HG03159 (cell line): ENCODE measurements around the gene TUBB4B.
"Not testable (repeated sequence)": the region's sequence is repeated elsewhere in the genome, so short reads cannot be mapped to it uniquely, and the experiment has no call there.

ENCODE experiments used
- ATAC-seq: cut with Tn5 transposase; IDR thresholded peaks from one replicate; pipeline ENCODE4 v1.9.1; 2021; ENCODE audit warnings: mild to moderate bottlenecking, moderate library complexity; ENCODE audit not compliant: unreplicated experiment

Gene TUBB4B

GRCh38 chr9:137236238-137236935, 4.7 kb upstream of the TUBB4B start:
- ATAC-seq, result peak; percentile 18

- ATAC-seq, result no peak
Observed at GRCh38 chr9:137236936-137237421, 4.1 kb upstream of the TUBB4B start.

GRCh38 chr9:137237759-137238726, 3.0 kb upstream of the TUBB4B start:
- ATAC-seq, result no peak

GRCh38 chr9:137239541-137240200, 1.4 kb upstream of the TUBB4B start:
- ATAC-seq, result not testable (repeated sequence)

GRCh38 chr9:137240318-137240840, 708 bp upstream of the TUBB4B start:
- ATAC-seq, result peak; percentile 24

GRCh38 chr9:137241490-137242268, 592 bp downstream of the TUBB4B start:
- peak; percentile 2 for ATAC-seq

- ATAC-seq, result no peak
Observed at GRCh38 chr9:137242269-137243203, 1.4 kb downstream of the TUBB4B start.

GRCh38 chr9:137243266-137243625, 2.2 kb downstream of the TUBB4B start:
- ATAC-seq, result not testable (repeated sequence)

- no peak for ATAC-seq
Observed at GRCh38 chr9:137243626-137244485, 2.8 kb downstream of the TUBB4B start.

- ATAC-seq, result no peak
Observed at GRCh38 chr9:137244486-137245449, 3.7 kb downstream of the TUBB4B start.

GRCh38 chr9:137245450-137246421, 4.6 kb downstream of the TUBB4B start:
- ATAC-seq, result no peak

- ATAC-seq, result no peak
Observed at GRCh38 chr9:137247135-137247915, 6.2 kb downstream of the TUBB4B start.

- no peak for ATAC-seq
Observed at GRCh38 chr9:137247916-137248175, 6.8 kb downstream of the TUBB4B start.

GRCh38 chr9:137250329-137251193, 9.5 kb downstream of the TUBB4B start:
- ATAC-seq, result no peak

GRCh38 chr9:137251194-137251461, 10.0 kb downstream of the TUBB4B start, which contains the start of gene STPG3:
TSS of gene STPG3 (plus strand) at chr9:137251286. CDS start at chr9:137251287, 1 bp downstream.
- no peak for ATAC-seq
